Endothelial cell of umbilical vein (primary cell): ENCODE measurements around the gene UBE2QL1. TPM values are rescaled to one million over a fixed set of nuclear protein-coding genes. Genes with fewer than 3 reads are reported as not detected.

Experiments used
- BruUV-seq: library from RNA; stranded (reverse); fragments of 400-500 nt; replicated peaks from 2 replicates; lab custom pipeline; 2021; lab: Mats Ljungman, UMichigan
- CTCF ChIA-PET: fragments of 300-600, 350-600 bp; sonication (Branson Sonifier 250); formaldehyde crosslinking; loops from one replicate; lab custom pipeline; 2021; ENCODE audit warnings: antibody characterized with exemption, inconsistent platforms; lab: Charles Lee
- POLR2A ChIA-PET: fragments of 300-600, 350-600 bp; sonication (Branson Sonifier 250); formaldehyde crosslinking; loops from one replicate; lab custom pipeline; 2021; ENCODE audit warnings: antibody characterized with exemption, inconsistent platforms; lab: Charles Lee
- DNase-seq: peaks from one replicate; pipeline ENCODE4 v3.0.0-alpha.2; 2011; ENCODE audit warnings: low read depth, low spot score
- FAIRE-seq: peaks from 2 replicates; lab custom pipeline; 2011; peaks lifted over from hg19 to GRCh38; lab: Jason Lieb, UNC
- H2AFZ ChIP-seq: 2 replicates; pipeline ENCODE4 v1.6.0; 2012; ENCODE audit warnings: low read depth, low read length, control low read depth, inconsistent platforms
- H3K27ac ChIP-seq: 2 replicates; pipeline ENCODE4 v1.5.1; 2011; ENCODE audit warnings: low read depth, mild to moderate bottlenecking, control low read depth, low read length, moderate library complexity; ENCODE audit not compliant: insufficient read depth
- H3K27me3 ChIP-seq, 2 experiments: 2 replicates each; pipeline versions ENCODE4 v1.6.0 to v1.6.1; 2011; ENCODE audit warnings: low read length in 2 of 2, mixed read lengths in 1 of 2; ENCODE audit not compliant: control insufficient read depth in 2 of 2, insufficient read depth in 2 of 2
- H3K36me3 ChIP-seq, 2 experiments: 2 replicates in 1 of 2; 3 replicates in 1 of 2; pipeline ENCODE4 v1.5.1; 2011; ENCODE audit warnings: low read length in 2 of 2, mild to moderate bottlenecking in 1 of 2, moderate library complexity in 1 of 2; ENCODE audit not compliant: control insufficient read depth in 2 of 2, insufficient read depth in 2 of 2; ENCODE audit errors: extremely low read depth in 1 of 2
- H3K4me1 ChIP-seq: 3 replicates; pipeline ENCODE4 v1.5.1; 2011; ENCODE audit warnings: mild to moderate bottlenecking, low read length; ENCODE audit not compliant: control insufficient read depth, insufficient read depth; ENCODE audit errors: extremely low read depth
- H3K4me2 ChIP-seq: 2 replicates; pipeline ENCODE4 v1.6.1; 2011; ENCODE audit warnings: low read length, control low read depth, mixed read lengths; ENCODE audit not compliant: insufficient read depth
- H3K4me3 ChIP-seq, 3 experiments: fragments of 200-600 bp in 1 of 3; sonication (generic), shearing (Covaris generic) in 1 of 3; replicated peaks in 1 of 3; 2 replicates each; pipeline ENCODE4 v1.5.1; 2011 to 2016; ENCODE audit warnings: control low read depth in 3 of 3, low read length in 3 of 3, mild to moderate bottlenecking in 2 of 3, inconsistent platforms in 1 of 3, low read depth in 1 of 3, moderate library complexity in 1 of 3; ENCODE audit not compliant: insufficient read depth in 1 of 3
- H3K79me2 ChIP-seq: 2 replicates; pipeline ENCODE4 v1.6.0; 2012; ENCODE audit warnings: low read length, inconsistent platforms; ENCODE audit not compliant: control insufficient read depth, insufficient read depth
- H3K9ac ChIP-seq: replicated peaks from 2 replicates; pipeline ENCODE3; 2011; ENCODE audit warnings: low read length, control low read depth; ENCODE audit not compliant: insufficient read depth; ENCODE audit errors: extremely low read depth
- H3K9me1 ChIP-seq: replicated peaks from 3 replicates; pipeline ENCODE4 v1.6.0; 2011; ENCODE audit warnings: mild to moderate bottlenecking, low read length; ENCODE audit not compliant: control insufficient read depth, insufficient read depth; ENCODE audit errors: extremely low read depth
- H3K9me3 ChIP-seq: replicated peaks from 2 replicates; pipeline ENCODE4 v1.5.1; 2012; ENCODE audit warnings: low read length, inconsistent platforms; ENCODE audit not compliant: control insufficient read depth, insufficient read depth
- H4K20me1 ChIP-seq: replicated peaks from 2 replicates; pipeline ENCODE3; 2011; ENCODE audit warnings: mild to moderate bottlenecking, low read length; ENCODE audit not compliant: control insufficient read depth, insufficient read depth; ENCODE audit errors: extremely low read depth
- EZH2 ChIP-seq: IDR thresholded peaks from 2 replicates; pipeline ENCODE4 v1.6.1; 2012; ENCODE audit warnings: borderline replicate concordance, low read depth, mild to moderate bottlenecking, moderate library complexity, low read length, inconsistent platforms; ENCODE audit not compliant: severe bottlenecking
- FOS ChIP-seq: IDR thresholded peaks from 2 replicates; pipeline ENCODE4 v1.6.1; 2011; ENCODE audit warnings: mild to moderate bottlenecking, low read length, moderate library complexity, borderline replicate concordance; ENCODE audit not compliant: insufficient read depth
- GATA2 ChIP-seq: IDR thresholded peaks from 2 replicates; pipeline ENCODE4 v1.7.0; 2011; ENCODE audit warnings: low read depth, mild to moderate bottlenecking, moderate library complexity, mixed read lengths, low read length; ENCODE audit not compliant: insufficient read length, insufficient read depth
- JUN ChIP-seq: IDR thresholded peaks from 2 replicates; pipeline ENCODE4 v1.6.1; 2011; ENCODE audit warnings: borderline replicate concordance, low read depth; ENCODE audit not compliant: insufficient read length, insufficient read depth
- MYC ChIP-seq: IDR thresholded peaks from one replicate; pipeline ENCODE4 v1.6.1; 2011; ENCODE audit warnings: mild to moderate bottlenecking, low read depth, low read length
- POLR2A ChIP-seq: IDR thresholded peaks from 2 replicates; pipeline ENCODE4 v1.6.1; 2012; ENCODE audit warnings: low read depth, mild to moderate bottlenecking, control low read depth, low read length
- POLR2AphosphoS5 ChIP-seq: IDR thresholded peaks from 2 replicates; pipeline ENCODE4 v1.6.1; 2012; ENCODE audit warnings: low read depth, mild to moderate bottlenecking, control low read depth, low read length, moderate library complexity; ENCODE audit not compliant: insufficient read depth
- dilution Hi-C: fragments of 300-500 bp; cut with MboI; formaldehyde crosslinking; loops from one replicate; pipeline ENCODE4 v1.15.0; 2019; ENCODE audit warnings: low sequenced_read_pairs; ENCODE audit not compliant: extremely low pct_ligation_motif_present
- intact Hi-C: fragments of 100-400 bp; cut with micrococcal nuclease; formaldehyde crosslinking; loops from one replicate; pipeline ENCODE4 v1.10.0; 2022
- polyA plus RNA-seq, 4 experiments: library from polyadenylated mRNA; depleted of rRNA in 3 of 4; stranded (reverse) in 3 of 4; unstranded in 1 of 4; fragments of >200 nt; gene quantifications; 2 replicates each; pipeline versions ENCODE4 v1.2.1 to v1.2.3, GENCODE V29; 2011 to 2012; ENCODE audit warnings: missing spikeins in 1 of 4
- total RNA-seq: library from RNA; stranded (reverse); gene quantifications from 2 replicates; pipeline ENCODE4 v1.2.3, GENCODE V29; 2021
- TF ChIP-seq, protein P1 (sequence below), 2 donors: IDR thresholded peaks; 1 replicate in 1 of 2; 2 replicates in 1 of 2; pipeline ENCODE4 v1.5.1; 2011; ENCODE audit warnings: low read length in 2 of 2, mild to moderate bottlenecking in 2 of 2, moderate library complexity in 2 of 2, control low read depth in 1 of 2, inconsistent platforms in 1 of 2, low read depth in 1 of 2; ENCODE audit not compliant: insufficient read depth in 1 of 2; ENCODE audit errors: extremely low read depth in 1 of 2
- TF ChIP-seq, protein P2 (sequence below): IDR thresholded peaks from 2 replicates; pipeline ENCODE4 v1.6.1; 2011; ENCODE audit not compliant: insufficient read depth, insufficient read length

Gene UBE2QL1
- total and polyA plus RNA-seq, 2 donors (not counting 3 experiments of a cell fraction or from before 2014, with no cell fraction given) = 0.04 to 0.15 TPM

- Histone ChIP-seq H3K9ac (no peak overlapping the region), H2AFZ (no peak overlapping the region), H3K4me1 (no peaks in the 10 kb centered on the region), H4K20me1 (no peaks in the 10 kb centered on the region), H3K9me3 (no peaks in the 10 kb centered on the region), H3K27me3 (no peaks in the 10 kb centered on the region), H3K27ac (no peak overlapping the region), H3K9me1 (no peaks in the 10 kb centered on the region), H3K4me3 (no peak overlapping the region), H3K4me2 (no peak overlapping the region), H3K79me2 (no peaks in the 10 kb centered on the region), H3K36me3 (no peaks in the 10 kb centered on the region)
- POLR2A ChIA-PET = no interaction called here
- dilution Hi-C loops = no loop called here
- intact Hi-C loops = no loop called here
- TF ChIP-seq POLR2A (no peak), MYC (no peak), POLR2AphosphoS5 (no peak), GATA2 (no peak), EZH2 (no peak), JUN (no peak), FOS (no peak)
- TF ChIP-seq, protein P1, sequence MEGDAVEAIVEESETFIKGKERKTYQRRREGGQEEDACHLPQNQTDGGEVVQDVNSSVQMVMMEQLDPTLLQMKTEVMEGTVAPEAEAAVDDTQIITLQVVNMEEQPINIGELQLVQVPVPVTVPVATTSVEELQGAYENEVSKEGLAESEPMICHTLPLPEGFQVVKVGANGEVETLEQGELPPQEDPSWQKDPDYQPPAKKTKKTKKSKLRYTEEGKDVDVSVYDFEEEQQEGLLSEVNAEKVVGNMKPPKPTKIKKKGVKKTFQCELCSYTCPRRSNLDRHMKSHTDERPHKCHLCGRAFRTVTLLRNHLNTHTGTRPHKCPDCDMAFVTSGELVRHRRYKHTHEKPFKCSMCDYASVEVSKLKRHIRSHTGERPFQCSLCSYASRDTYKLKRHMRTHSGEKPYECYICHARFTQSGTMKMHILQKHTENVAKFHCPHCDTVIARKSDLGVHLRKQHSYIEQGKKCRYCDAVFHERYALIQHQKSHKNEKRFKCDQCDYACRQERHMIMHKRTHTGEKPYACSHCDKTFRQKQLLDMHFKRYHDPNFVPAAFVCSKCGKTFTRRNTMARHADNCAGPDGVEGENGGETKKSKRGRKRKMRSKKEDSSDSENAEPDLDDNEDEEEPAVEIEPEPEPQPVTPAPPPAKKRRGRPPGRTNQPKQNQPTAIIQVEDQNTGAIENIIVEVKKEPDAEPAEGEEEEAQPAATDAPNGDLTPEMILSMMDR (IDR thresholded peaks at IDR 0.05; ENCODE audit: extremely low read depth in 1 of 2, insufficient read depth in 1 of 2, low read depth in 1 of 2, low read length in 2 of 2) = no peak
- TF ChIP-seq, protein P2, sequence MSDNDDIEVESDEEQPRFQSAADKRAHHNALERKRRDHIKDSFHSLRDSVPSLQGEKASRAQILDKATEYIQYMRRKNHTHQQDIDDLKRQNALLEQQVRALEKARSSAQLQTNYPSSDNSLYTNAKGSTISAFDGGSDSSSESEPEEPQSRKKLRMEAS = no peak
- no TSS peak for BruUV-seq
- CTCF ChIA-PET = no interaction called here
- FAIRE-seq = no peak
- no peak for DNase-seq
Observed at GRCh38 chr5:6402939-6403338, 45.7 kb upstream of the UBE2QL1 start.
